Type B pancreatic cell (in vitro differentiated cells): ENCODE results near the gene SIX5. TPM values are rescaled to one million over a fixed set of nuclear protein-coding genes. Genes with fewer than 3 reads are reported as not detected.
"Not testable (repeated sequence)": the region's sequence is repeated elsewhere in the genome, so short reads cannot be mapped to it uniquely, and the experiment has no call there.

ENCODE experiments used
- DNase-seq: peaks from one replicate; pipeline ENCODE4 v3.0.0; 2021; ENCODE audit warnings: mixed read lengths; ENCODE audit not compliant: unreplicated experiment; ENCODE audit errors: extremely low spot score
- H3K27ac Mint-ChIP-seq: 2 replicates; pipeline ENCODE4 v1.8.0; 2021; ENCODE audit warnings: mild to moderate bottlenecking, mixed read lengths
- H3K27me3 Mint-ChIP-seq: 2 replicates; pipeline ENCODE4 v1.8.0; 2021; ENCODE audit warnings: mixed read lengths
- H3K36me3 Mint-ChIP-seq: 2 replicates; pipeline ENCODE4 v1.8.0; 2021; ENCODE audit warnings: mixed read lengths
- H3K4me1 Mint-ChIP-seq: one replicate; pipeline ENCODE4 v1.8.0; 2021; ENCODE audit warnings: mixed read lengths; ENCODE audit not compliant: unreplicated experiment
- H3K4me3 Mint-ChIP-seq: 2 replicates; pipeline ENCODE4 v1.8.0; 2021; ENCODE audit warnings: mild to moderate bottlenecking, mixed read lengths
- H3K9me3 Mint-ChIP-seq: 2 replicates; pipeline ENCODE4 v1.8.0; 2021; ENCODE audit warnings: mixed read lengths
- total RNA-seq: library from RNA; stranded (reverse); gene quantifications from 2 replicates; pipeline ENCODE4 v1.2.1, GENCODE V29; 2021; ENCODE audit warnings: low replicate concordance
- TF ChIP-seq, protein P1 (sequence below): fragments of 200-600 bp; sonication (generic); conservative IDR thresholded peaks from 2 replicates; pipeline ENCODE4 v1.5.0; 2021; ENCODE audit warnings: antibody characterized with exemption, mild to moderate bottlenecking

The SIX5 gene
- total RNA-seq, 1 donor from 2014 or later: 38.0 TPM

DNA sequence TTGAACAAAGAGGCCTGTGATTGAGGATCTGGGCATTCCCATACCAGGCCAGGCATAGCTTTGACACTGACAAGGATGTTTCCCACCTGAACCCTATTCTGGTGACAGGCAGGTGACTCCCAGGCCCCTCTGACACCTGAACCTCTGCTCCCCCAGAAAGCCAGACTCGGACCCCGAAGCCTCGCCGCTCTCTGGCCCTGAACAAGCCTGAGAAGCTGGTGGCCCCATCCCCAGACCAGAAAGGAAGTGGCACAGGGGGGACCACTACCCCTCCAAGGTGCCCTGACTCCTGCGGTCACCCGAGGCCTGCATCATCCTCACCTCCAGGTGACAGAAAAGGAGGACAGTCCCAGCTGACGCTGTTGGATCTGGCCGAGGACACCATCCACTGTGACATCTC lies 14.7 kb downstream of the SIX5 start:
- Mint-ChIP-seq H3K27ac (no peak overlapping the region), H3K9me3 (no peaks in the 10 kb centered on the region), H3K4me1 (peaks cover 4% of the 10 kb centered on the region), H3K36me3 (no peaks in the 10 kb centered on the region), H3K27me3 (no peaks in the 10 kb centered on the region), H3K4me3 (no peak overlapping the region)
- DNase-seq: no peak
- TF ChIP-seq, protein P1, sequence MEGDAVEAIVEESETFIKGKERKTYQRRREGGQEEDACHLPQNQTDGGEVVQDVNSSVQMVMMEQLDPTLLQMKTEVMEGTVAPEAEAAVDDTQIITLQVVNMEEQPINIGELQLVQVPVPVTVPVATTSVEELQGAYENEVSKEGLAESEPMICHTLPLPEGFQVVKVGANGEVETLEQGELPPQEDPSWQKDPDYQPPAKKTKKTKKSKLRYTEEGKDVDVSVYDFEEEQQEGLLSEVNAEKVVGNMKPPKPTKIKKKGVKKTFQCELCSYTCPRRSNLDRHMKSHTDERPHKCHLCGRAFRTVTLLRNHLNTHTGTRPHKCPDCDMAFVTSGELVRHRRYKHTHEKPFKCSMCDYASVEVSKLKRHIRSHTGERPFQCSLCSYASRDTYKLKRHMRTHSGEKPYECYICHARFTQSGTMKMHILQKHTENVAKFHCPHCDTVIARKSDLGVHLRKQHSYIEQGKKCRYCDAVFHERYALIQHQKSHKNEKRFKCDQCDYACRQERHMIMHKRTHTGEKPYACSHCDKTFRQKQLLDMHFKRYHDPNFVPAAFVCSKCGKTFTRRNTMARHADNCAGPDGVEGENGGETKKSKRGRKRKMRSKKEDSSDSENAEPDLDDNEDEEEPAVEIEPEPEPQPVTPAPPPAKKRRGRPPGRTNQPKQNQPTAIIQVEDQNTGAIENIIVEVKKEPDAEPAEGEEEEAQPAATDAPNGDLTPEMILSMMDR: no peak

DNA sequence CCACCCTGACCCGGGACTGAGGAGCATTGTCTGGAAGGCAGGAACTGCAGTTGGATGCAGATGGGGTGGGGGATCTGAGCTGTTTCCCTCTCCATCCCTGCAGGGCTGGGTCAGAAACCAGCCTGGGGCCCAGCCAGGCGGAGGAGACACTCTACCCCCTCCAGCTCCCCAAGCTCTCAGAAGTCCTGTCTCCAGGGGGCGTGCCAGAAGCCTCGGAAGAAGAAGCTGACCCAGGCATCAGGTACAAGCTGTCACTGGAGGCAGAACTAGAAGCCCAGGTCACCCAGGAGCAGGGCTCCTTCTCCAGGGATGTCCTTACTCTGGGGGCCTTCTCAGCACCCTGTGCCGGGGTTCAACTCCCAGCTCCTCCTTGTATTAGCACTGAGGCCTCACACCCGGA lies 15.5 kb downstream of the SIX5 start:
- Mint-ChIP-seq H3K36me3 (no peaks in the 10 kb centered on the region), H3K27me3 (no peaks in the 10 kb centered on the region), H3K4me1 (peaks cover 4% of the 10 kb centered on the region), H3K9me3 (no peaks in the 10 kb centered on the region), H3K4me3 (no peak overlapping the region), H3K27ac (no peak overlapping the region)
- TF ChIP-seq, protein P1: no peak
- no peak for DNase-seq

DNA sequence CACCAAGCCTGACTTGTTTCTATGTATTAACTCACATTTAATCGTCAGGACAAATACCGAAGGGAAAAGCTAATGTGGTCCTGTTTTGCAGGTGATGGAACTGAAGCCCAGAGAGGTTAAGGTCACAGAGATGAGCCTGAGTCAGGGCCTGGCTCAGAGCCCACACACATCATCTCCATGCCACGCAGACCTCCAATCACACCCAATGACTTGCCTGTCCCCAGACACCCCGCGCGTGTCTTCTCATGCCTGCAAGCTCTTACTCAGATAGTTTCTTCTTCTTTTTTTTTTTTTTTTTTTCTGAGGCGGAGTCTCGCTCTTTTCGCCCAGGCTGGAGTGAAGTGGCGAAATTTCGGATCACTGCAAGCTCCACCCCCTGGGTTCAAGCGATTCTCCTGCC lies 16.4 kb downstream of the SIX5 start:
- Mint-ChIP-seq H3K27ac (no peak overlapping the region), H3K36me3 (no peaks in the 10 kb centered on the region), H3K4me3 (no peak overlapping the region), H3K27me3 (peaks cover under 1% of the 10 kb centered on the region), H3K9me3 (no peaks in the 10 kb centered on the region), H3K4me1 (peaks cover 4% of the 10 kb centered on the region)
- no peak for DNase-seq
- TF ChIP-seq, protein P1: no peak

DNA sequence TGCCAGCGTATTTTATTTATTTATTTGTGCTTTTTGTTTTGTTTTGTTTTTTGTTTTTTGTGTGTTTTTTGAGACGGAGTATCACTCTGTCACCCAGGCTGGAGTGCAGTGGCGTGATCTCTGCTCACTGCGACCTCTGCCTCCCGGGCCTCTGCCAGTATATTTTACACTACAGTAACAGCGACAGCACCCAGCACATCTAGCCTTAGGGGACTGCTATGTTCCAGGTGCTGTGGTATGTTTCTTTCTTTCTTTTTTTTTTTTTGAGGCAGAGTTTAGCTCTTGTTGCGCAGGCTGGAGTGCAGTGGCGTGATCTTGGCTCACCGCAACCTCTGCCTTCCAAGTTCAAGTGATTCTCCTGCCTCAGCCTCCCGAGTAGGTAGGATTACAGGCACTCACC lies 17.6 kb downstream of the SIX5 start:
- not testable (repeated sequence) for DNase-seq, H3K36me3 Mint-ChIP-seq, H3K4me1 Mint-ChIP-seq, H3K4me3 Mint-ChIP-seq, H3K27me3 Mint-ChIP-seq, H3K9me3 Mint-ChIP-seq
- H3K27ac Mint-ChIP-seq: peak overlapping the region; percentile 32

DNA sequence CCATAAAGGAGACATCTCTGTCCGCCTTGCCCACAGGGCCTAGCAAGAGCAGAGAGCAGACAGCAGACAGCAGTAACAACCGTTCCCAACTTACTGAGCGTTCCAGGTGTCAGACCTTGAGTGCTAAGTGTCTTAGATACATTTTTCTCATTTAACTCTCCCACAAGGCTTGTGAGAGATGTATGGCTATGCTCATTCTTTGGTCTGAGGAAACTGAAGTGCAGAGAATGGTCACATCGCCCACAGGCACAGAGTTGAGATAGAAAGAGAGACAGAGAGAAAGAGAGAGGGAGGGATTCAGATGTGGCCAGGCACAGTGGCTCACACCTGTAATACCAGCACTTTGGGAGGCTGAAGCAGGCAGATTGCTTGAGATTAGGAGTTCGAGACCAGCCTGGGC lies 21.5 kb downstream of the SIX5 start:
- Mint-ChIP-seq H3K4me3 (no peak overlapping the region), H3K27ac (no peak overlapping the region), H3K36me3 (no peaks in the 10 kb centered on the region), H3K4me1 (no peaks in the 10 kb centered on the region), H3K9me3 (no peaks in the 10 kb centered on the region), H3K27me3 (peaks cover 13% of the 10 kb centered on the region)
- TF ChIP-seq, protein P1: no peak
- DNase-seq: no peak

DNA sequence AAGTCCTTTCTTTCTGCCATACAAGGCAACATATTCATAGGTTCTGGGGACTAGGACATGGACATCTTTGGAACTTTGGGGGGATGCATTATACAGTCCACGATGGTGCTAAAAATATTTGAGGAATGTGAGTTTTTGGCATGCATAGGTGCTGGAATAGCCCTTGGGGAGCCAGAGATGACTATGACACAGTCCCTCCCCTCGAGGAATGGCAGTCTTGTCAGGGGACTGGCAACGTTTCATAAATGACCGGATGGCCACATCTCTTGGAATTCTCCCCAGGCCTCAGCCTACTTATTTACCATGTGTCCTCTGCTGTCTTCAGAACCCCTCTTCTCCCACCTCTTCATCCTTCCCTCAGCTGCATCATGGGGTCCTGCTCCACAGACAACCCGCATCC lies 22.2 kb downstream of the SIX5 start:
- no peaks in the 10 kb centered on the region for H3K9me3 Mint-ChIP-seq
- no peaks in the 10 kb centered on the region for H3K36me3 Mint-ChIP-seq
- TF ChIP-seq, protein P1: no peak
- DNase-seq: no peak
- no peak overlapping the region for H3K27ac Mint-ChIP-seq
- H3K4me3 Mint-ChIP-seq: no peak overlapping the region
- no peaks in the 10 kb centered on the region for H3K4me1 Mint-ChIP-seq
- H3K27me3 Mint-ChIP-seq: peaks cover 16% of the 10 kb centered on the region
